IPS-NIHi11 (cell line): ENCODE data around the gene SRSF1.
"Not testable (repeated sequence)": the region's sequence is repeated elsewhere in the genome, so short reads cannot be mapped to it uniquely, and the experiment has no call there.

Experiments
- DNase-seq: peaks from one replicate; pipeline ENCODE4 v3.0.0; 2012; ENCODE audit warnings: mixed read lengths, low spot score

SRSF1 gene

DNA sequence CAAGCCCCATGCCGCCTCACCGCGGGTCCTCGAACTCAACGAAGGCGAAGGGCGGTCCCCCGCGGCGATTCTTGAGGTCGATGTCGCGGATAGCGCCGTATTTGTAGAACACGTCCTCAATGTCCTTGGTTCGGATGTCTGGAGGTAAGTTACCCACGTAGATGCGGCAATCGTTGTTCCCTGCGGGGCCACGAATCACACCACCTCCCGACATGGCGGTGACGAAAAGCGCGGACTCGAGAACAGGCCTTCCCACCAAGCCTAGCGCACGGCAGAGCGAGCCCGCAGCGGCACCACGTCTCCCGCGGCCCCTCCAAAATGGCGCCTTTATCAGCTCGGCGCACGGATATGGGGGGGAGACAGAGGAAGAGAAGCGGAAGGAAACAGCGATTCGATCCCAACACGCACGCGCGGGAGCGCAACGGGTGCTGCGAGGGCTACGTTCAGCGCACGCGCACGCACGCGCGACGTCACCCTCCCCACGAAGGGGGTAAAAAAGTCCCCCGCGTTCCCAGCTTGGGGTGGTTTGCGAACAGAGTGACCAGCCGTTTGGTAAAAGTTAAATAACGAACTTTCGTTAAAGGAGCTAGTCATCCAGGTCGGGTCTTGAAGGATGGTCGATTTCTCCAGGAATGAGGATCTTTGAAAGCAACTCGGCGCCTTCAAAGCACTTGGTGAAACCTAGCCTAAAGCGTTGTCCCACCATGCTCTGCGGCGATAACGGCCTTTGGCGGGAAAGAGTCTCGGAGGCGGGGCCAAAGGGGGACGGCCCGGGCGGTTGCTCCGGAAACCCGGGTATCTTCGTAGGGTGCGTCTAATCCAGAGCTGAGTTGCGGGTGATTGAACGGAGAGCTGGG is at the start of gene SRSF1:
SRSF1 (minus strand) TSS at position 323 of the 857 bp plus-strand sequence; CDS start at position 214, 109 bp downstream.
- DNase-seq, result peak; percentile 91

GRCh38 chr17:58056476-58056875 is 49.4 kb upstream of the SRSF1 start:
- DNase-seq, result no peak

GRCh38 chr17:58054641-58055040 is 47.6 kb upstream of the SRSF1 start:
- DNase-seq, result no peak

GRCh38 chr17:58052945-58053715 is 46.1 kb upstream of the SRSF1 start:
- no peak for DNase-seq

- no peak for DNase-seq
These were observed 45.4 kb upstream of the SRSF1 start for GRCh38 chr17:58052407-58052806.

DNA sequence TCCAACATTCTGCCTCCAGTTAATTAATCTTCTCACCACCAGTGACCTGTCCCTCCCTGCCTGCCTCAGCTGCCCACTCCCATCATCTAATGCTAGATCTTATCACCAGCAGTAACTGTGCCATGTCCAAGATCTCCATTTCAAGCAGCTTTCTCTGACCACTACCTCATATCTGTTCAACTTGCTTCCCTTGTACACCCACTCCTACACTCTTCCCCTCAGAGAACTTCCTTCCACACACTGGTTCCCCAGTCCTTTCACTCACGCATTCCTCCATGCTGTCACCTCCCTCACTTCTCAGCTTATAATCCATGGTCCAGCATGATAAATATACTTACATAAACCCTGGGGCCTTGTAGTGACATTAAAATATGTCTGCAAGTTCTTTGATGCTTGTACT is 44.4 kb upstream of the SRSF1 start:
- DNase-seq, result no peak

- DNase-seq, result no peak
These were observed 43.9 kb upstream of the SRSF1 start for GRCh38 chr17:58050966-58051365.

DNA sequence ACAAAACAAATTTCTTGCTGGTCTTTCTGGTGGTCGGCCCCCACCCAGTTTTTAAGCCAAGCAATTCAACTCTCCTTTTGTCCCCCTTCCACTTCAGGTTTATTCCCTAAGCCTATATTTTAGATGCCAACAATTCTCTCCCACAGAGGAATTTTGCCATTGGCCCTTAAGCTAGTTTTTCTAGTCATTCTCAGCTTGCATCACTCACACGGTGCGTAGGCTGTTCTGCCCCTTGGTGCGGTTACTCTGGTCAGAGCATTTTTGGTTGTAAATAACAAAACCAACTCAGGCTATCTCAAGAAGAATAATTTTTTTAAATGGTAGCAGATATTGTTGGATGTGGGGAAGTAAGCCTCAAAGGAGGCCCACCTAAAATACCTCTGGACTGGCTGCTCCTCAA is 42.5 kb upstream of the SRSF1 start:
- no peak for DNase-seq

DNA sequence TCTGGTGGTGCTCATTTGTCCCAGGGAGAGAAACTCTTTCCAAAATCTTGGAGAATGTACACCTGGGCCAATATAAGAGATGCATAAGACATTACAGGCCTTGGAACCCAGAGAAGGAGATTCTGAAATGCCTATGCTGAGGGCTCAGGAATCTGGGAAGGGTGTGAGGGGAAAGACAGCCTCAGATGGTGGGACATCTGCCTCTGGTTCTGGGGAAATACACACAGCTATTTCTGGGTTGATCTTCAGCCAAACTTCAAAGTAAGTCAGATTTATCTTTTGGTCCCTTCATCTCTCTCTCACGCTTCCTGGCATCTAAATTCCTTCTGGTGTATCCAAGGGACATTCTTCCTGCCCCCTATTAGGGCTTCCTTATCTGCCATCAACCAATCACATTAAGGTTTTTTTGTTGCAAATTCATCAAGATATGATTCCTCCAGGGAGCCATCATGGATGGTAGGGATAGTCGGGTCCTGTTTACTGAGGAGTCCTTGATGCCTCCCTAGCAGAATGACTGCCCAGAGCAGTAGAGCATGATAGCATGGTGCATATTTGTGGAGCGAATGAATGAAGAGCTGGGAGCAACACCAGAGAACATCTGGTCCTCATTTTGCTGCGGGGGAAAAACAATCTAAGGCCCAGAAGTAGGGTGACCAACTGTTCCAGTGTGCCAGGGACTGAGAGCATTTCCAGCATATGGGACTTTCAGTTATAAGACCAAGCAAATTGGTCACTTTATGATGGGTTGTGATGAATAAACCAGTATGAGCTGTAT is 40.5 kb upstream of the SRSF1 start:
- DNase-seq, result no peak

DNA sequence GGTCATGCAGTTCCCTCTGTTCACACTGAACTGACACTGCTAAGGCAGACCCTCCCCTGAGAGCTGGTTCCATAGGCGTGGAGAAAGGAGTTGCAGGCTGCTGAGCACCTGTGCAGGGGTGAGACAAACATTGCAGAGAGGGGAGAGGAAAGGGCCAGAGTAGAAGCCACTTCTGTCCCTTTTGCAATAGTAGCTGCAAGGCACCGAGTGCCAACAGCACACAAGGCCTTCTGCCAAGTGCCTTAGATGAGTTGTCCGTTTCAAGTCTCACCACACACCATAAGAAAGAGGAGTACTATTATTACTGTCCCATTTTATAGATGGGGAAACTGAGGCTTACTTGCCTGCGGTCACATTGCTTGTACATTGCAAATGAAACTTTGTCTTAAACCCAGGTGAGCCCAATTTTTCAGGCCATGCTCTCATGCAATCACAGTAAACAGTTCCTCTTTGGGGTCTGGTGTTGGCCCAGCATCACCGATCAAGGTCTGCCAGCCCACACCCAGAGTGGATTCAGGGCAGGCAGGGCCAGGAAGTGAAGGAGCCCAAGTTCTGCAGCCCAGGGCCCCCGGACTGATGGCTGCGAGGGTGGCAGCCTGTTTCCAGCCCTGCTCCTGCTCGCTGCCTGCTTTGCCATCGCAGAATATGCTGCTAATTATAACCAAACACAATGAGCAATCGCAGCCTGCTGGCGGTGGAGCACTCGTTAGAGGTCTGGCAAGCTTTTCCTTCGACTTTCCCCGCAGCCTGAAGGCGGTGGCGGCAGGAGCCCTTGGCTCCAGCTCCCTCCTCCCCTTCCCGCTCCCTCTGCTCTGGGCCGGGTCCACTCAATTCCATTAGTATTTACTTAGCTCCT is 39.4 kb upstream of the SRSF1 start:
- peak; percentile 59 for DNase-seq

DNA sequence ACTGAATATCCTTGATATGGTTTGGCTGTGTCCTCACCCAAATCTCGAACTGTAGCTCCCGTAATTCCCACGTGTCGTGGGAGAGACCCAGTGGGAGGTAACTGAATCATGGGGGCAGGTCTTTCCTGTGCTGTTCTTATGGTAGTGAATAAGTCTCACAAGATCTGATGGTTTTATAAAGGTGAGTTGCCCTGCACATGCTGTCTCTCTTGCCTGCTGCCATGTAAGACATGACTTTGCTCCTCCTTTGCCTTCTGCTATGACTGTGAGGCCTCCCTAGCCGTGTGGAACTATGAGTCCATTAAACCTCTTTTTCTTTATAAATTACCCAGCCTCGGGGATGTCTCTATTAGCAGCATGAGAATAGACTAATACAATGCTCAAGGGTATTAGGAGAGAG is 37.2 kb upstream of the SRSF1 start:
- not testable (repeated sequence) for DNase-seq

DNA sequence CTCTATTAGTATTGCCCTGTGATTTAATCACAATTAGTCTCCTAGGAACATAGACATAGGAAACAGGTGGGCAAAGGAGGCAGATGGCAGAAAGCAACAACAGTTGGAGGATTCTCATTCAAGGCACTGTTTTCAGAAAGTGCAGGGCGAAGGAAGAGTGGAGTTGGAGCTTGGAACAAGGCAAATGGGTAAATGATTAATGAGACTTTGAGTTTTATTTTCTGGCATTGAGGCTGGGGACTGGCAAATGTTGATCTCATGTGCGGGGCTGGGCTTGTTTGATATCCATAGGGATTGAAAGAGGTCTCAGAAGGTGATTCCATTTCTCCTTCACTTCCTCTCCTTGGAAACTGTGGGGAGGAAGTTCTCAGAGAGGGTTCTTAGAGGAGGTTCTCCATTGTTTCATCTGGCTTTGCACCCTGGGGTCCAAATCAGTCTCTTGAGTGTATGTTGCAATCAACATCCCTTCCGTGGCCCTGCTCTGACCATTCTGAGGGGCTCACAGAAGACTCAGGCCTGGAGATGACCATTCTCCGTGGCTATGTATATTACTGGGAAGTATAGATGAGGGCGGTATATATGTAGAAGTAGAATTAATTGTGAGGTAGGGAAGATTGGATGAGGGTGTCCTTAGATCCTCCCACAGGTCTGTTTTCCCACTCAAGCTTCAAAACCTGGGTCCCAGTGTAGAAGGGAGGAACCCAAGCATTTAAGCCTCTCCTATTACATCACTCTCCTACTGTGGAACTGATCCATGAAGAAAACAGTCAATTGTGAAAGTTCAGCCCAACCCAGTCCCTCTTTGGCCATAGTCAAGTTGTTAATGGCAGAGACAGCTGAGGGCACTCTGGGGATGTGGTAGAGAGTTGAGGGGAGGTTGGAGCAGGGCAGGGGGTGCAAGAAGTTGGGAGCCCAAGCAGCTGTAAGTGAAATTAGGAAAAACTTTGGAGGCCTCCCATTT is 36.5 kb upstream of the SRSF1 start:
- no peak for DNase-seq

DNA sequence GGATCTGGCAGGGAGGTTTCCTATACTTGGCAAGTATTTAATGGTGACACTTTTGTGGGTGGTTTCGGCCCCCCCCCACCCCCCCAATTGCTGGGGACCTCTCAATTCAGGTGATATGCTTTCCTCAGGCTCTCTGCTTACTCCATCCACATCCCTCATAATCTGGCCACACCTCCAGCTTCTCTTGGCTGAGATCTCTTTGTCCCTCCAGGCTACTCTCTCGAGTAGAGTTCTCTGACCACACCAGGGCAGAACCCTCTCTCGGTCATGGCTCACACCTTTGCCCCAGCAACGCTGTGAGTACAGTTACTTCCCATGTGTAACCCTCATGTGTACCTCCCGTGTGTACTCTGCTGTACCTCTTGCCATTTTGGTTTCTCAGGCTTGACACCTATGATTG is 34.1 kb upstream of the SRSF1 start:
- DNase-seq, result no peak

GRCh38 chr17:58040386-58040785 is 33.3 kb upstream of the SRSF1 start:
- DNase-seq, result no peak

DNA sequence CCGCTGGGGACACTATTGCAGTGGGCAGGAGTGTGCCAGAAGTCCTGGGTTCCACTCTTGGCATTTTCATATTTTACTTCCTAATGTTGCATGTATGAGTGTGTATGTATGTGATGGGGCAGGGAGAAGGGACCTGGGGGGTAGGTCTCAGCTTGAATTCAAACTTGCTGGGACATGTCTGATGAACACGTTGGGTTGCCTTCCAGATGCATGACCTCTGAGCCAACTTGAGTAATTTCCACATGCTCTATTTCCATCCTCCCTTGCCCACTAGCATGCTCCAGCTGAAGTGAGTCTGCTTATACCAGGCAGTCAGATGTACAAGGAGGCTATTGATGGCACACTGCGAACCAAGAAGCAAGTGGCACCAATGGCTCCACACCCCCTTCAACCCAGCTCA is 32.9 kb upstream of the SRSF1 start:
- DNase-seq, result no peak

DNA sequence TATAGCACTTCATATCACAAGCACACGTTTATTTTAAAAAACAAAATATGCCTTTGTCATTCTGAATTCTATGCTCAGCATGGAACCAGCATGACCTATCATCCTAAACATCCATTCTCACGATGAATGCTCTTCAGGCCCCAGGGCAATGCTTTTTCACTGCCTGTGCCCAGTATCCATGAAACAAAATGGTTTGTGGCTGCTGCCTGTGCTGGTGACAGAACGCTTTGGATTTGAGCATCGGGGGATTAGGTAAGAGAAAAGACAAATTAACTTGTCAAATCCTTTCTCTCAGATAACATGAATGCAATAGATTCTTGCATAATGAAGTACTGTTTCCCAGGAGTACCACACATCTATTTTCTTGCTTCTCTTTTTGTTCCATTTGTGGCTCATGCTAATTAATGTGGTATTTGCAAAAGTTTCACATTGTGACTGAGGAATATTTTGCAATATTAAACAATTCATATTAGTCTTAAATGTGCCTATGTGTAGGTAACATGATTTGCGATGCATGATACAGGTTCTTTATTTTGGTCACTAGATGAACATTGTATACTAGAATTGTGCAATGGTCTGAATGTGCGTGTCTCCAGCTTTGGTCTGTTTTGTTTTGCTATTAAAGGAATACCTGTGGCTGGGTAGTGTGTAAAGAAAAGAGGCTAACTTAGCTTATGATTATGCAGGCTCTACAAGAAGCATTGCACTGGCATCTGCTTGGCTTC is 25.8 kb upstream of the SRSF1 start:
- DNase-seq, result no peak

- no peak for DNase-seq
These were observed 21.5 kb upstream of the SRSF1 start for GRCh38 chr17:58028578-58028977.

DNA sequence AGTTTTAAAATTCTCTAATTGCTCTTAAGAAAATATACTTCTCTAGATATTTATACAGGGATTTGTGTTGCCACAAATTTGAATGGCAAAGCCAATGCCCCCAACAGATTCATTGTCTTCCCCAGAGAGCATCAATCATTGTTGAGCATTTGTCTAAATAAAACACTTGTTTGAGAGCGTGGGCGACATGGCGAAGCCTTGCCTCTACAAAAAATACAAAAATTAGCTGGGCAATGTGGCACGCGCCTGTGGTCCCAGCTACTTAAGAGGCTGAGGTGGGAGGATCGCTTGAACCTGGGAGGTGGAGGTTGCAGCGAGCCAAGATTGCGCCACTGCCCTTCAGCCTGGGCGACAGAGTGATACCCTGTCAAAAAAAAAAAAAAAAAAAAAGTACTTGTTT is 13.4 kb upstream of the SRSF1 start:
- no peak for DNase-seq

- DNase-seq, result no peak
These were observed 12.5 kb upstream of the SRSF1 start for GRCh38 chr17:58019521-58019920.

DNA sequence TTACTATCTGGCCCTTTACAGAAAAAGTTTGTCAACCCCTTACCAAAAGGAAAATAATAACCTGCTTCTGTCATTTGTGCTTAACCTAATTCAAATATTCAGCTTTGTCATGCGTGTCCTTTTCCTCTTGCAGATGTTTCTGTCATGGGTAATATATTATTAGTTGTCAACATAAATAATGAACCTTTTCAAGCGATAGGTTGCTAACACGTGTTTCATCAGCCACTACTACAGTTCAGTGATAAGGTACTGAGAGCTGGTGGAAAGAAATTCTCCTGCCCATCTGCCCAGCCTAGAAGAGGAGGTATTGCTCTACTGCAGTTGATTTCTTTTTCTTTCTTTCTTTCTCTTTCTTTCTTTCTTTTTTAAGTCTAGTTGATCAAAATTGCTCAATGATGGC is 12.0 kb upstream of the SRSF1 start:
- no peak for DNase-seq
